Measurements from ENCODE around the gene LRG1.

- no peak for TF ChIP-seq ZNF565 (CRISPR knock-in tag; conservative IDR thresholded peaks at IDR 0.05; ENCODE audit: low read depth)
- TF ChIP-seq, protein P1, sequence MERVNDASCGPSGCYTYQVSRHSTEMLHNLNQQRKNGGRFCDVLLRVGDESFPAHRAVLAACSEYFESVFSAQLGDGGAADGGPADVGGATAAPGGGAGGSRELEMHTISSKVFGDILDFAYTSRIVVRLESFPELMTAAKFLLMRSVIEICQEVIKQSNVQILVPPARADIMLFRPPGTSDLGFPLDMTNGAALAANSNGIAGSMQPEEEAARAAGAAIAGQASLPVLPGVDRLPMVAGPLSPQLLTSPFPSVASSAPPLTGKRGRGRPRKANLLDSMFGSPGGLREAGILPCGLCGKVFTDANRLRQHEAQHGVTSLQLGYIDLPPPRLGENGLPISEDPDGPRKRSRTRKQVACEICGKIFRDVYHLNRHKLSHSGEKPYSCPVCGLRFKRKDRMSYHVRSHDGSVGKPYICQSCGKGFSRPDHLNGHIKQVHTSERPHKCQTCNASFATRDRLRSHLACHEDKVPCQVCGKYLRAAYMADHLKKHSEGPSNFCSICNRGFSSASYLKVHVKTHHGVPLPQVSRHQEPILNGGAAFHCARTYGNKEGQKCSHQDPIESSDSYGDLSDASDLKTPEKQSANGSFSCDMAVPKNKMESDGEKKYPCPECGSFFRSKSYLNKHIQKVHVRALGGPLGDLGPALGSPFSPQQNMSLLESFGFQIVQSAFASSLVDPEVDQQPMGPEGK (CRISPR knock-in tag; IDR thresholded peaks at IDR 0.05; ENCODE audit: borderline replicate concordance) = no peak
- TF ChIP-seq, protein P2, sequence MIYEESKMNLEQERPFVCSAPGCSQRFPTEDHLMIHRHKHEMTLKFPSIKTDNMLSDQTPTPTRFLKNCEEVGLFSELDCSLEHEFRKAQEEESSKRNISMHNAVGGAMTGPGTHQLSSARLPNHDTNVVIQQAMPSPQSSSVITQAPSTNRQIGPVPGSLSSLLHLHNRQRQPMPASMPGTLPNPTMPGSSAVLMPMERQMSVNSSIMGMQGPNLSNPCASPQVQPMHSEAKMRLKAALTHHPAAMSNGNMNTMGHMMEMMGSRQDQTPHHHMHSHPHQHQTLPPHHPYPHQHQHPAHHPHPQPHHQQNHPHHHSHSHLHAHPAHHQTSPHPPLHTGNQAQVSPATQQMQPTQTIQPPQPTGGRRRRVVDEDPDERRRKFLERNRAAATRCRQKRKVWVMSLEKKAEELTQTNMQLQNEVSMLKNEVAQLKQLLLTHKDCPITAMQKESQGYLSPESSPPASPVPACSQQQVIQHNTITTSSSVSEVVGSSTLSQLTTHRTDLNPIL (CRISPR knock-in tag; IDR thresholded peaks at IDR 0.05; ENCODE audit: low read depth) = no peak
- no peak for TF ChIP-seq ZFP3 (CRISPR knock-in tag; IDR thresholded peaks at IDR 0.05)
- no peak for TF ChIP-seq TCF4 (CRISPR knock-in tag; IDR thresholded peaks at IDR 0.05; ENCODE audit: borderline replicate concordance)
These were observed 14.9 kb upstream of the LRG1 start for GRCh38 chr19:4554717-4555116.
